ENCODE measurements around the gene OSBP2.

OSBP2 gene

DNA sequence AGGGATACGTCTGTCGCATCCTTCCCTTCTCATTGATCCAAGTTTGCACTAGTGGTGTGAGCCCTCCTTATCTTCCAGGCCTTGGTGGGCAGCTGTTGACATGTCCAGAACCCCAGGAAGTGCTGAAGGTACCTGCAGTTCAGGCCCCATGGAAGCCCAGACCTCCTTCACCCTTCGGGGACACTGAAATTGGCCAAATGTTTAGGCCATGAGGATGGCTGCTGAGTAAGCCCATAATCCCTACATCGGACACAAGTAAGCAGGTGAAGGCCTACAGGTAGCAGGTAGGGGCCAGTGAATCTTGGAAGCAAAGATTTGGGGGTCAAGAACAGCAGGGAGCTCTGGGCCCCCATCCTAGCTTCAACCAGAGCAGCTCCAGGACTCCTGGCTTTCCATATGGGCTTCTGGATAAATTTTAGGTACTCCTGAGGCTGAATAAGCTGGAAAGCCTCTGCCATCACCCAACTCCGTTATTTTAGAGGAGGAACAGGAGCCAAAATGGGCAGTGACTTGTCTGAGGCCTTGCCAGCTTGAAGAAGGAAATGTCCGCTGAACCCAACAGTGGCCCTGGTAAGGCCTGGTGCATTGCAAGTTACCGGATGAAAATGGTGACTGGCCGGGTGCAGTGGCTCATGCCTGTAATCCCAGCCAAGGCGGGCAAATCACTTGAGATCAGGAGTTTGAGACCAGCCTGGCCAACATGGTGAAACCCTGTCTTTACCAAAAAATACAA is 228.7 kb downstream of the OSBP2 start:
- in situ Hi-C loops (cut with MboI; ENCODE audit: low sequenced_read_pairs) = loop anchor here (10.0 kb wide), 1 partner anchor 159 kb away; no protein-coding TSS in a partner anchor

DNA sequence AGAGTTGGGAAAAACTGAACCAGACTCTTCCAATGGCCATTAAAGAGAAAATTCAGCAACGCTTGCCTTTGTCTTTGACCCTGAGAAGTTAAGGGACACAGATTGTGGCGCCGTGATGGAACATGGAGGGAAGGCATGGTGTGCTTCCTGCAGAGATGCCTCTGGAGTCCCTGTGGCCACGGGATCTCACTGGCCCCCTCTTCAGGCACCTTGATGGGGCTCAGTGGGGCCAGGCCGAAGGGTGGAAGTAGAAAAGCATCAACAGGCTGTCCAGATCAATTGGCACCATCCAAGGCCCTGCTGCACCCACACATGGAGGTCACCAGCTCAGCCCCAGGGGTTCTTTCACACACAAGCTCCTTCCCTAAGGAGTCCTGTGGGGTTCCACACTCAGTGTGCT is 231.0 kb downstream of the OSBP2 start:
- in situ Hi-C loops (cut with MboI; ENCODE audit: low sequenced_read_pairs) = loop anchor here (10.0 kb wide), 1 partner anchor 161 kb away; no protein-coding TSS in a partner anchor

DNA sequence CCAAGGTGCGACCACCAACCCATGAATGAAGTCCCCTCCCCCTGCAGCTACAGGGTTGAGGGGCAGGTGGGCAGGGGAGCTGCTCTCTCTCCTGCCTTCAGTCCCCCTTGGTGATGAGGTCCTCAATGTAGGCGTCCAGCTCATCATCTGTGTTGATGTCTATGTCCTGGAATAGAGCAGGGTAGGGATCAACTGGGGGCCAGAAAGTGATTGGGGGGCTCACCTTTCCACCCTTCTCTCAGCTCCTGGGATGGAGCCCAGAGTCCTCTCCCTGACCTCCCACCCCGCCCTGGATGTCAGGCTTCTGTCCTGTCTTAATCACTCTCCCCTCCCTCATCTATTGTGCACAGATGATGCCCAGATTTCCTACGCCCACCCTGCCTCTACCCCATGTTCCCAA is 232.0 kb downstream of the OSBP2 start:
- in situ Hi-C loops (cut with MboI; ENCODE audit: low sequenced_read_pairs) = loop anchor here (10.0 kb wide), 1 partner anchor 162 kb away; no protein-coding TSS in a partner anchor

DNA sequence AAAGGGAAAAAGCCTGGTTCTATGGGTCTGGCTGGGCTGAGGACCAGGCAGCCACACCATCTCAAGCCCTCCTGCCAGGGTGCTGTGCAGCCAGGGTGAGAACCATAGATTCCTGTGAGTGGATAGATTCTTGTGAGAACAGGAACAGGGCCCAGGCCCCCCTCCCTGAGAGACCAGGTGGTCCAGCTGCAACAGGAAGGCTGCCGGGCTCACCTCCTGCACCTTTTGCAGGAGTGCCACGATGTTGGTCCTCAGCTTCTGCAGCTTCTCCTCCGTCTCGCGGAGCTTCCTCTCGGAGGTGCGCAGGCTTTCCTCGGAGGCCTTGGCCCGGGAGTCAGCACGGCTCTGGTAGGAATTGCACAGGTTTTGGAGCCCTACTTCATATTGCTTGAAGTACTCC is 233.1 kb downstream of the OSBP2 start:
- in situ Hi-C loops (cut with MboI; ENCODE audit: low sequenced_read_pairs) = loop anchor here (10.0 kb wide), 1 partner anchor 163 kb away; no protein-coding TSS in a partner anchor

DNA sequence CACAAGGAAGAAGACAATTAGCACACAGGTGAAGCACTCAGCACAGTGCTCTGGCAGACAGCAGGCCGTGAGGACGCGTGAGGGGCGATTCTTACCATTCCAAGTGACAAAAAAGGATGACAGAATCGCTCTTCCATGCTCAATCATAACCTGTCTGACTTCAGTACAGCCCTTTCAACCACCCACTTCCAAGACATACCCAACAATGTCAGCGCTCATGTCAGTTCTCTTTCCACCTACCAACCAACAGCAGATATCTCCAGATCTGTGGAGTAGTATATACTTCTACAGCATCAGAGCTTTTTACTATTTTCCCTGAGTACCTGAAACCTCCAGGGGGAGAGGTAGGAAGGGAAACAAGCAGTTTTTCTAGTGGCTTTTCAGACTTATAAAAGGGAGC is 233.7 kb downstream of the OSBP2 start:
- in situ Hi-C loops (cut with MboI; ENCODE audit: low sequenced_read_pairs) = loop anchor here (10.0 kb wide), 1 partner anchor 164 kb away; no protein-coding TSS in a partner anchor

DNA sequence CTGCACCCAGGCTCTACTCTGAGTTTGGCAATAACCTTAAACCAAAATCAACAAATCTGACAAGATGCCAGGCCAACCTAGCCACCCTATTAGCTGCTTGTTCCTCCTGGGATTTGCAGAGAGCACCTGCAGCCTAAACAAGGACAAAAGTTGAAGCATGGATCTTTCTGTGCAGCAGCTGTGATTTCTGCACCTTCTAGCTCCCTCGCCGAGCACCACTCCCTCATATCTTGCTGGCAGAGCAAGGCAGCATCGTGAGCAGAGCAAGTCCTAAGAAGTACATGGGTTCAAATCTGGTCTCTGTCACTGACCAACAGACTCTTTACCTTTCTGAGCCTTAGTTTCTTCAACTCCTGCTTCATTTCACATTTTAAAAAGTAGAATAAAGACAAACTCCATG is 235.6 kb downstream of the OSBP2 start:
- in situ Hi-C loops (cut with MboI; ENCODE audit: low sequenced_read_pairs) = no loop called here

DNA sequence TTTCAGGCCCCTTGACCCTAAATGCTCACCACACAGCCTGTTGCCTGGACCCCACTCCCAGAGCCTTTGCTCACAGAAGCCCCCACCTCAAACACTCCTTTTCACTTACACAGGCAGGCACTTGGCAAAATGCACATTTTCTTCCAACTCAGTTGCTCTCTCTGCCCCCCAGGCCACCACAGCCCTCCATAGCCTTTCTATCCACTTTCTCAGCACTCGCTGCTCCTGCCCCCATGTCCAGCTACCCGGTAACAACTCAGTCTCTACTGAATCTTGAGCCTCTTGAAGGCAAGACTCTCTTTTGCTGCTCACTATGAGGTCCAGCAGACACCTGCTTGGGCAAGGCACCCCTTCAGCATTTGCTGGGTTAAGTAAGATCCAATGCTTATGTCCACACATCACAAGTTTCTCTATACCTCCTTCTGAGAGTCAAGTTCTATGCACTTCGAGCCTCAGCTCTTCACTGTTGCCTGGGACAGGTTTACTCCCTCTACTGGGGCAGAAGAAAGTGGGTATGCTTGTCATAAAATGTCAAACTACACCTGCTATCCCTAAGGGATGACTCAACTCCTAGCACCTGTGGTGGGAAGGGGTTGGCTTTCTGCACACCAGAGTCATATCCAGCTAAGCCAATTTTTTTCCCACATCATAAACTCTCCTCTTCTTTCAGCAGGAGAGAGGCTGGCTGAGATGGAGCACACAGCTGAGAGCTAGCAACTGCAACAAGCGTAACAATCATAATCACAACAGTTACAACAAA is 237.0 kb downstream of the OSBP2 start:
- in situ Hi-C loops (cut with MboI; ENCODE audit: low sequenced_read_pairs) = no loop called here

DNA sequence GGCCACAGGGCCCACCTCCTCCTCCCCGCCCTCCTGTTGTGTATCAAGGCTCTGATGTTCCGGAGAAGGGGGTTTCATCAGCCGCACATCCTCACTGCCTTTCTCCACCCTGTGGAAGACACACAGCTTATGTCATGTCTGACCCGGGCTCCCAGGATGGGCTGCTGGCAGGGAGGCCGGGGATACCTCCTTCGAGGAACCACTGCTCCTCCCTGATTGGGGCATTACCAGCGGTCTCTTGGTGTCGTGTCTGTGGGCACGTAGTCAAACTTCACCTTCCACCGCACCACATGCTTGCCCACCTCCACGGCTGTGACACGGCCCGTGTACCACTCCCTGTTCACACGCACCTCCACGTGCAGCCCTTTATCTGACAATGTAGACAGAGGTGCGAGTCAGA is 238.0 kb downstream of the OSBP2 start:
- in situ Hi-C loops (cut with MboI; ENCODE audit: low sequenced_read_pairs) = no loop called here

DNA sequence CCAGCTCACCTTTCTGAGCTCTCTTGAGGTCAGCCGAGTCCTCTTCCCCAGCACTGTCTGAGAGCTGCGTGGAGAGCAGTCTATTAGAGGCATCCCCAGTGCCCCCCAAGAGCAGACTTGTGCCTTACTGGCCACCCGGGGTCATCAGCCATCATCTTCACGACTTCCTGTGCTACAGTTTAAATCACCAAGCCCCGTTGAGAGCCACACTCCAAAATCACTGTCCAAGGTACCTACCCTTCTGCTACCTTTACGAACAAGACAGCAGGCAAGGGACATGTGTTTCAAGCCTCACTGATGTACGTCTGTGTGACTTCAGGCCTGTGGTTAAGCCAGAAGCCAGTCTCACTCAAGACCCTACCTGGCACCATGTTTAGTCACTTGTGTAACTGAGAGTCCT is 238.8 kb downstream of the OSBP2 start:
- in situ Hi-C loops (cut with MboI; ENCODE audit: low sequenced_read_pairs) = no loop called here

DNA sequence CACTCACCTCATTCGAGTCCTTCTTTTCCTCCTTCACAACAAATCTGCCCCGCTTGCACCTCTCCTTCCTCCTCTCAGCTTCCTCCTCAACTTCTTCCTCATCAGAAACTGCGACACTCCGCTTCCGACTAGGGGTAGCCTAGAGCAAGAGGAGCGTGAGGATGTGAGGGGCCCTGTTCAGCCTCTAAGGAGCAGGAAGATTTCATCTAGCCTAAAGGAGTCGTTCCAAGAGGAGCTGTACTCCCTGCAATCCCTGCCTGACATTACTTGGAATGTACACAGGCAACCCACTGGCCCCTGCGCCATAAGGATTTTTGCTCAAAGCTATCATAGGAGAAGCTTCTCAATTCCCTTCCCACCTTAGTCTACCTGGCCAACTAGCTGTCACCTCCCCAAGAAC is 239.4 kb downstream of the OSBP2 start:
- in situ Hi-C loops (cut with MboI; ENCODE audit: low sequenced_read_pairs) = no loop called here

DNA sequence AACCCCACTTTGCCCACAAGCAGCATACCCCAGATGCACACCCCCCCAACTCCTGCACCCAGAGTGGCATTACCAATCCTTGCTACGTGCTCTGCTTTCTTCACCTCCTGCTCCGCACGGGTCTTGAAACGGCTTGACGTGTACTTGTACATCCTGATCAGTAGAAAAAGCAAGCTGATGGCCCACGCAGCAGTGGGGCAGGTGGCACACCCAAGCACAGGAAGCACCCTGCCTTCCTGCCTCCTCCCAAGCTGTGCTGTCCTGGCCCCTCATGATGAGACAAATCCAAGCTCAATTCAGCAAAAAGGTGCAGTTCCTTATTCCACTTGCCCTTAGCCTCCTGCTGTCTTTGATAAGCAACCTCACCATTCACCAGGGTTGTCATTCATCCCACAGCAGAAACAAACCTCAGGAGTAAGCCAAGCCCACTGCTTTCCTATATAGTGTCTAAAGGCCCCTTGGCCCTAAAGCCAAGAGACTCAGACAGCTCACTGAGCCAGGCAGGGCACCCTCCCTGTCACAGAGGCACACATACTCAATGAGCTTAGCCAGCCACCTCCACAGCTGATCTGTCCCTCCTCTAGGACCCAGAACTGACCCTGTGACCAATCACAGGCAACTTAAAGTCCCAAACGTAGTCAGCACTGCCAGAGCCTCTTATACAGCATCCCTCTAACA is 246.2 kb downstream of the OSBP2 start:
- in situ Hi-C loops (cut with MboI; ENCODE audit: low sequenced_read_pairs) = no loop called here

DNA sequence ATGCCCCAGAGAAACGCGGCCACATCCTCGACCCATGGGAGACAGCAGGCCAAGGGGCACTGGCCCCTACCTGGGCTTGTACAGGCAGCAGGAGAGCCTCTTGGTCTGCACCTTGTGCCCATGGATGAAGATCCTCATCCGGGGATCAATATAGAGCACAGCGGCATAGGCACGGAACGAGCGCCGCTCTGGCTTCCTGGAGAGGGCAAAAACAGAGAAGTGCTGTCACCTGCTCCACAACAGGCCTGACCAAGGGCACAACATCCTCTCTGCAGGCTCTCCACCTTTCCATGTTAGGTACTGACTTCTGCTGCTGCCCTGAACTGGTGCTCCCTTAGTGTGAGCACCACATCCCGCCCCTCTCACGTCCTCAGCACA is 246.7 kb downstream of the OSBP2 start:
- in situ Hi-C loops (cut with MboI; ENCODE audit: low sequenced_read_pairs) = no loop called here

DNA sequence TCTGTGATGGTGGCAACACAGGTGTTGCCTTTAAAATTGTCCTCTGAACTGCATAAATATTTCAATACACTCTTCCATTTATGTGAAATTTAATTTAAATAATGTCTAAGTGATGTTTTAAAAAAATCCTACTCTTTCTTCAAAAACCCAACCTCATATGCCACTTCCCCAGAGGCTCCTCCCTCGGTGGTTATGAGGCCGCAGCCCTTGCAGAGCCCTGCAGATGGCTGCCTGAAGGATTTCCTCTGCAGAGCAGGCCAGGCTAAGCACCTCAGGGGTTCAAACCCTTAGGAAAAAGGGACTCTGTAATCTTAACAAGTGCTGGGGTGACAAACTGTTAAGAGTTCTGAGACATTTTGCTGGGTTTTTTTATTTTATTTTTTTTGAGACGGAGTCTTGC is 248.7 kb downstream of the OSBP2 start:
- in situ Hi-C loops (cut with MboI; ENCODE audit: low sequenced_read_pairs) = no loop called here

DNA sequence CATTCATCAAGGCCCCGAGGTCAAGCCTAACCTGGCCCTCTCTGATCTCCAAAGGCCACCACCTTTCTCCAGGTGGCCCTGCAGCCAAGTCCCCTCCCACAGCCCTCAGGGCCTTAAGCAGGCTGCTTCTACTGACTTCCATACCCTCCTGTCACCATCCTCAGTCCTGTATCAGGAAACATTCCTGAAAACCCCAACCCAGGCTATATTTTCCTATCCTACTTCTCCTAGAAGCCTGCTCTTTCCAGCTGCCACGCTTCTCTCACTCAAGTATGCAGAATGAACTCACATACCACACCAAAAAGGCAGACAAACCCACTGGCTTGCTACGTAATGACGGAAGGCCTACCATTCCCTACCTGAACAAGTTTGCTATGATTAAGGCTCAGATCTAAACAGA is 250.3 kb downstream of the OSBP2 start:
- in situ Hi-C loops (cut with MboI; ENCODE audit: low sequenced_read_pairs) = no loop called here

DNA sequence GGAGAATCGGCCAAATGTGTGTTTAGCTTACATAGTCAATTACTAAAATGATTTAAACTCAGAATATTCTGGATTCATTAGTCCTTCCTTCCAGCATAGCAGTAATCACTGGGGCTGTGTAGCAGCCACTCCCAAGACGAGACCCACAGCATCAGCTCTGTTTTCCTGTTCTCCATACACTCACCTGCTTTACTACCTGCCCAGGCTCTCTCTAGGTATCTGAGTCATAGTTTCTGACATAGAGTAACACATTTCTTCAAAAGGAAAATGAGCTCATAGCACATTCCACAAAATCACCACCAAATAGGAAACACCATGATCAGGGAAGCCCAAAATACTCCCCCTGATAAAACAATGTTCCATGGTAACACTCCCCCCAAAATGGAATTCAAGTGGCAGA is 251.0 kb downstream of the OSBP2 start:
- in situ Hi-C loops (cut with MboI; ENCODE audit: low sequenced_read_pairs) = no loop called here

DNA sequence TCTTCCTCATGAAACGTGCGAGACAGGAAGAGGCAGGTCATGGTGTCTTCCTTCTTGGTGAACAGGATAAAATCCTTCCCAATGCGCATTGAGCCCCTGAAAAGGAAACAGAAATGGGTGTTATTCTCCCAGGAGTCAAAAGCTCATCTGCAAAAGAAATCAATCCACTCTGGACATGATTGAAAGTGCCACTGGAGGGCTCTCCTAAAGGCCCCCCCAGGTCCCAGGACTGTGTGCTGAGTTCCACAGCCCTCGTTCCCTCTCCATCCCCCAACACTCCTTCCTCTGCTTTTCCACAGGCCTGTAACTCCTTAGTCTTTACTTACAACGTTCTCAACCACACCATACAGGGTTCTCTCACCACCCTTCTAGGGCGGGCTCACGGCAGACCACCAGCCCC is 251.7 kb downstream of the OSBP2 start:
- in situ Hi-C loops (cut with MboI; ENCODE audit: low sequenced_read_pairs) = no loop called here

DNA sequence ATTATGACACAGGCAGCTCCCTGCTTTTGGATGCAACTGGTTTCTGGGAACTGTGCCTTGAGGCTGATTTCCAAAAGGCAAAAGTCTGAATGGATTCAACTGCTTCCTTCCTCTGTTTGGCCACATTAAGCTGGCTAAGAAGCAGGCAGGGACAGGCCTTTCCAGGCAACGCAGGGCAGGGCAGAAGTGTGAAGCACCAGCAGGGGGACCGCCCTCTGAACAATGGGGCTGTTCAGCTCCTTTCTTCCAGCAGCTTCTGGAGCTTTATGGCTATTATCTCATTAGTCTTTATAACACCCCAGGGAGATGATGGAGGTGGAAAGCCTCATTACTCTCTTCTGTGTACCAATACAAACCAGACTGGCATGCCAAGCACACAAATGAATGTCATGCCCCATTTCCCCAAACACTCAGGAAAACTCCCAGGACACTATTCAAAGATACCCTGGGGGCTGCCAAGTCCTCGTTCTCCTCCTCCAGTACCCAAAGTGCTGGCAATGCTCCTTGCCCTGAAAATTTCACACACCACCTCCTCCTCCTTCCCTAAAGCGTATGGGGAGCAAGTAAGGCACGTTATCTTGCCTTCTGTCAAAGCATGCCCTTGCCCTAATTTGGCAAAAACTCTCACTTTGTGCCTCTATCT is 252.6 kb downstream of the OSBP2 start:
- in situ Hi-C loops (cut with MboI; ENCODE audit: low sequenced_read_pairs) = no loop called here

DNA sequence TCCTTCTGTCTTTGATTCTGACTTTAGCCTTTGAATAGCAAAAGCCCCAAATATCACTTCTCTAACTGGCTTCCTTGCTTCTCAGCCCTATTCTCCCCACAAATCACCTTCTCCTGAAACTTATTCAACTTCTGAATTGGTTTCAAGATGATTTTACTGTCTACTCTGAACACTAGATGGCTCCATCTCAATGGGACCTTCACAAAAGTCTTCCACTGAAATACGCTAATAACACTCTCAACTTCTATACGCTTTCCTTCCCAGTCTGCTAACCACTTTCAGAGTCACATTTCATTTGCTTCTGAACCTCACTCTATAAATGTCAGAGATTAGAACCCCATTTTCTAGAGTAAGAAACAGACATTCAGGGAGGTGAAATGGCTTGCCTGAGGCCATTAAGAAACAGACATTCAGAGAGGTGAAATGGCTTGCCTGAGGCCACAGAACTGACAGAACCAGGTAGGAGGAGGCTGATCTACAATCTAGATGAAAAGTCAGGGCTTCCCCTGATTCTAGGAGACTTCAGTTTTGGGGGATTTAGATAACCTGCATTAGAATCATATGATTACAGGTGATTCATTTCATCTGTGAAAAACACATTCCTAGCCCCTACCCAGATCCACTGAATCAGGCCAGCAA is 253.3 kb downstream of the OSBP2 start:
- in situ Hi-C loops (cut with MboI; ENCODE audit: low sequenced_read_pairs) = no loop called here

DNA sequence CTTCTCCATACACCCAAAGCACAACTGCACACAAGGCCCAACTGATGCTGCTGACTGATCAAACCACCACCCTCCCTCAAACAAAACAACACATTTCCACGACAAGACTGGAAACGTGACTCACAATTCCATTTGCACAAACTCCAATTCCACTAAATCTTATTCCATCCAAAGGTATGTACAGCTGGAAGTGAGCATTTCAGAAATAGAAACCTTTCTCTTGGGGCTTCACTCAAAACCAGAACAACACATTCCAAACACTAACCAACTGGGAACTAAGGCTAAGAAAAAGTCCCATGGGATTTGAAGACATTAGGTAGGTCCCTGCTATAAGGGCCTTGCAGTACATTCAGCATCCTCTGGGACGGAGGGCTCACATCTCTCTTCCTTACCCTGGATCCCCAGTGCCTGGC is 254.3 kb downstream of the OSBP2 start:
- in situ Hi-C loops (cut with MboI; ENCODE audit: low sequenced_read_pairs) = no loop called here

DNA sequence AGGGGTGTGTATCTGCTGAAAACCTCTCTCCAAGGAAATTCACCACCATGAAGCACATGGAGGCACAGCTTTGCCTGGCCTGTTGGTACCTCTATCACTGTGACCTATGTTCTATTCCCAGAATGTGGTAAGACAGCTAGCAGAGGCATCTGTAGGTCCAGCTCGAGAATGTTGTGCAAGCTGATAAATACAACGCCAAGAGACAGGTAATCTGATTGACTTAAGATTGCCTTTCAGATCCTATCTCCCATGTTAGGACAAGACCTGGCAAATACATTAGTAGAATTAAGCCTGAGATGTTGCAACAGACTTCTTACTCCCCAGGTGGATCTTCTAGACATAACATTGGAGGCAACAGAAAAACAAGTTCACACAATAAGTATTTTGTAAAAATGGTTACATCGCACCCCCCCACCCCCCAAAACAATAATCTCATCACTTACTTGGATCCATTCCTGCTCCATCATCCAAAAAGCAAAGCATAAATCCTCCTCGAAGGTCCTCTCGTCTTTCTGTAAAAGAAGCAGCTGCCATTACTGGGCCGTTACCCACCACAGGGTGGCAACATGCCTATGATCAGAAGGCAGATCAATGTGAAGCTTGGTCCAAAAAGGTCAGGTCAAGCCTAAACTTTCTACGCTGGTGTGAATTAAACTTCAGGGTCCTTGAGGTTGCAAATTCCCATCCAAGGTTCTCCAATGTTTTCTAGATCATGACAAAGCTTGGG is 255.4 kb downstream of the OSBP2 start:
- in situ Hi-C loops (cut with MboI; ENCODE audit: low sequenced_read_pairs) = no loop called here
